Measurements from ENCODE around the gene DDX21. TPM values are rescaled to one million over a fixed set of nuclear protein-coding genes. Genes with fewer than 3 reads are reported as not detected.
"Not testable (repeated sequence)": the region's sequence is repeated elsewhere in the genome, so short reads cannot be mapped to it uniquely, and the experiment has no call there.

DDX21 gene
- polyA plus RNA-seq, 3 donors, result 9.8 to 39.3 (median 13.6) TPM

GRCh38 chr10:68938884-68939283, 17.1 kb upstream of the DDX21 start:
- no peak overlapping the region for H3K4me2 ChIP-seq (replicated peaks; ENCODE audit: extremely low read depth, low read length, poor library complexity, severe bottlenecking)
- no peaks in the 10 kb centered on the region for H3K79me2 ChIP-seq (ENCODE audit: insufficient read depth, low read length)
- peaks cover 50 to 77% of the 10 kb centered on the region in 2 donors for H3K36me3 Mint-ChIP-seq
- intact Hi-C loops (cut with micrococcal nuclease), result loop anchor here in 1 of 2 donors (10.0 kb wide), 1 partner anchor 194 kb away; no protein-coding TSS in a partner anchor
- H3K4me3 ChIP-seq (replicated peaks in 1 of 3; ENCODE audit: low read depth in 2 of 3, low read length in 3 of 3), result no peak overlapping the region
- no peaks in the 10 kb centered on the region for H3K9me3 Mint-ChIP-seq
- H3K36me3 ChIP-seq (replicated peaks in 1 of 2; ENCODE audit: control insufficient read depth in 1 of 2, insufficient read depth in 2 of 2, low read length in 2 of 2), result peaks cover 75 to 81% of the 10 kb centered on the region in 2 donors
- H2AFZ ChIP-seq (ENCODE audit: insufficient read depth, low read depth, low read length, poor library complexity, severe bottlenecking), result no peak overlapping the region
- H3K27ac Mint-ChIP-seq, result no peak overlapping the region
- H3K27me3 ChIP-seq (ENCODE audit: control insufficient read depth in 2 of 2, insufficient read depth in 2 of 2, low read length in 2 of 2), result no peaks in the 10 kb centered on the region
- no peaks in the 10 kb centered on the region for H3K9me3 ChIP-seq (replicated peaks in 1 of 2; ENCODE audit: control insufficient read depth in 1 of 2, insufficient read depth in 1 of 2, low read length in 2 of 2)
- WGBS (ENCODE audit: insufficient coverage), result no CpG with 5 or more reads among the region's 2 CpGs
- no peak overlapping the region for H3K27ac ChIP-seq (ENCODE audit: low read depth in 1 of 2, low read length in 2 of 2)
- H3K4me3 Mint-ChIP-seq, result no peak overlapping the region
- H3K9ac ChIP-seq (ENCODE audit: insufficient read depth, low read length, poor library complexity, severe bottlenecking), result no peak overlapping the region
- H3K4me1 Mint-ChIP-seq, result no peaks in the 10 kb centered on the region
- no peak for TF ChIP-seq CTCF (IDR thresholded peaks at IDR 0.05)
- peaks cover 0 to 2% (median 0%) of the 10 kb centered on the region in 3 donors for H3K27me3 Mint-ChIP-seq (ENCODE audit: low read depth in 3 of 3)
- no peaks in the 10 kb centered on the region for H4K20me1 ChIP-seq (ENCODE audit: insufficient read depth, low read length)
- no peak for DNase-seq
- no peaks in the 10 kb centered on the region for H3K4me1 ChIP-seq (ENCODE audit: control insufficient read depth in 1 of 2, insufficient read depth in 2 of 2, low read length in 2 of 2)

GRCh38 chr10:68940917-68941316, 15.1 kb upstream of the DDX21 start:
- H3K4me1 Mint-ChIP-seq; H3K27ac ChIP-seq (ENCODE audit: low read depth in 1 of 2, low read length in 2 of 2); H3K4me3 ChIP-seq (replicated peaks in 1 of 3; ENCODE audit: low read depth in 2 of 3, low read length in 3 of 3); H3K27me3 Mint-ChIP-seq (ENCODE audit: low read depth in 3 of 3); H4K20me1 ChIP-seq (ENCODE audit: insufficient read depth, low read length); H3K4me3 Mint-ChIP-seq; H3K9me3 ChIP-seq (replicated peaks in 1 of 2; ENCODE audit: control insufficient read depth in 1 of 2, insufficient read depth in 1 of 2, low read length in 2 of 2); H3K4me2 ChIP-seq (replicated peaks; ENCODE audit: extremely low read depth, low read length, poor library complexity, severe bottlenecking); DNase-seq; intact Hi-C loops (cut with micrococcal nuclease); H3K4me1 ChIP-seq (ENCODE audit: control insufficient read depth in 1 of 2, insufficient read depth in 2 of 2, low read length in 2 of 2); H3K9ac ChIP-seq (ENCODE audit: insufficient read depth, low read length, poor library complexity, severe bottlenecking); H2AFZ ChIP-seq (ENCODE audit: insufficient read depth, low read depth, low read length, poor library complexity, severe bottlenecking); H3K27ac Mint-ChIP-seq; H3K79me2 ChIP-seq (ENCODE audit: insufficient read depth, low read length); H3K9me3 Mint-ChIP-seq; H3K27me3 ChIP-seq (ENCODE audit: control insufficient read depth in 2 of 2, insufficient read depth in 2 of 2, low read length in 2 of 2): not testable (repeated sequence)
- H3K36me3 ChIP-seq (replicated peaks in 1 of 2; ENCODE audit: control insufficient read depth in 1 of 2, insufficient read depth in 2 of 2, low read length in 2 of 2), result peaks cover 77 to 81% of the 10 kb centered on the region in 2 donors
- H3K36me3 Mint-ChIP-seq, result peaks cover 48 to 74% of the 10 kb centered on the region in 2 donors

Measured in CD14-positive monocyte (primary cell).